HuH-7 (cell line): Measurements from ENCODE around the gene NXPE1.
"Not testable (repeated sequence)": the region's sequence is repeated elsewhere in the genome, so short reads cannot be mapped to it uniquely, and the experiment has no call there.

Source experiments
- DNase-seq: peaks from one replicate; pipeline ENCODE4 v3.0.0; 2011; ENCODE audit warnings: low spot score

The NXPE1 gene

DNA sequence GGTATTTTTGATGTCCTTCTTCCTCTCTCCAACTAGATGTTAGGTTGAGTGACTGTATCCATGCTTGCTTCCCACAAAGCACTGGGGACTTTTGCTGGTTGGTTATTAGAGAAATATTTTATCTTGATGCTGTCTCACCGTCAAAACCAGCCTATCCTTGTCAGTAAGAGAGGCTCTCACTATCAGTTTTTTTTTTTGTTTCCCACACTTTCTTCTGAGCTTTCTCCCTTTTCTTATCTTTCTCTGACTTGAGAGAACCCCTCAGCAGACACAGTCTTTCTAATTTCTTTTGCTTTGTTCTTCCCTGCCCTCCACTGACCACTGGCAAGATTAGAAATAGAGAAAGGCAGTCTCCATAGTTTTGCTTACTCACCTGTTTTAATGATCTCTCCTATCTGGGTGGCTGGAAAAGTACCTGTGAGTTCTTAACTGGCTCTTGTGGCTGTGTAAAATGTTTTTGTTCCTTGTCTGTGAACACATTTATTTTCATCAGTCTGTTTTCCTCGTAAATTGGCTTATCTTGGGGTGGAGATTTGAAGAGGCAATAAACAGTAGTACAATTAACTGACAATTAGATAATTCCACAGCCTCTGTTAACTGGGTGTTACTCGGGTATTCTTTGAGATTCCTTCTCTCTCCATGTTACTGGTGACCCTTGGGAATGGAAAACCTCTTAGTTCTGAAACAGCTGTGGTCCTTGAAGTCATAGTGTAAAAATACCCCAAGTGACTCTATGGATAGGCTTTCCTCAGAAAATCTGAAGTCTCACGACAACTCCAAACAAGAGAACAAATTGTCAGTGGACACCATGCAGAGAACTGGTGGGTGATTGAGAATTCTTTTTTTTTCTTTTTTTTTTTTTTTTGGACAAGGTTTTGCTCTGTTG is at the start of gene NXPE1:
Gene NXPE1, minus strand, starts transcription at position 457 of the 886 bp plus-strand sequence. CDS start 8,680 bp downstream, outside the sequence.
- no peak for DNase-seq

DNA sequence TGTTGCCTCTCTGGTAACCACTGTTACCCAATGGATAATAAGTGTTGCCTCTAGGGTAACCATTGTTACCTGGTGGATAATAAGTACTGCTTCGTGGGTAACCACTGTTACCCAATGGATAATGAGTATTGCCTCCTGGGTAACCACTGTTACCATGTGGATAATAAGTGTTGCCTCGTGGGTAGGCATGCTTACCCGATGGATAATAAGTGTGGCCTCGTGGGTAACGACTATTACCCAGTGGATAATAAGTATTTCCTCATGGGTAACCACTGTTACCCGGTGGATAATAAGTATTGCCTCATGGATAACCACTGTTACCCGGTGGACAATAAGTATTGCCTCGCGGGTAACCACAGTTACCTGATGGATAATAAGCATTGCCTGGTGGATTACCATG is 49.7 kb upstream of the NXPE1 start:
- DNase-seq = no peak

DNA sequence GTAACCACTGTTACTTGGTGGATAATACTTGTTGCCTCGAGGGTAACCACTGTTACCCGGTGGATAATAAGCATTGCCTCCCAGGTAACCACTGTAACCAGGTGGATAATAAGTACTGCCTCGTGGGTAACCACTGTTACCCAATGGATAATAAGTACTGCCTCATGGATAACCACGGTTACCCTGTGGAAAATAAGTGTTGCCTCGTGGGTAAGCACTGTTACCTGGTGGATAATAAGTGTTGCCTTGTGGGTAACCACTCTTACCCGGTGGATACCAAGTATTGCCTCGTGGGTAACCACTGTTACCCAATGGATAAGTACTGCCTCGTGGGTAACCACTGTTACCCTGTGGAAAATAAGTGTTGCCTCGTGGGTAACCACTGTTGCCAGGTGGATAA is 48.9 kb upstream of the NXPE1 start:
- DNase-seq = not testable (repeated sequence)

DNA sequence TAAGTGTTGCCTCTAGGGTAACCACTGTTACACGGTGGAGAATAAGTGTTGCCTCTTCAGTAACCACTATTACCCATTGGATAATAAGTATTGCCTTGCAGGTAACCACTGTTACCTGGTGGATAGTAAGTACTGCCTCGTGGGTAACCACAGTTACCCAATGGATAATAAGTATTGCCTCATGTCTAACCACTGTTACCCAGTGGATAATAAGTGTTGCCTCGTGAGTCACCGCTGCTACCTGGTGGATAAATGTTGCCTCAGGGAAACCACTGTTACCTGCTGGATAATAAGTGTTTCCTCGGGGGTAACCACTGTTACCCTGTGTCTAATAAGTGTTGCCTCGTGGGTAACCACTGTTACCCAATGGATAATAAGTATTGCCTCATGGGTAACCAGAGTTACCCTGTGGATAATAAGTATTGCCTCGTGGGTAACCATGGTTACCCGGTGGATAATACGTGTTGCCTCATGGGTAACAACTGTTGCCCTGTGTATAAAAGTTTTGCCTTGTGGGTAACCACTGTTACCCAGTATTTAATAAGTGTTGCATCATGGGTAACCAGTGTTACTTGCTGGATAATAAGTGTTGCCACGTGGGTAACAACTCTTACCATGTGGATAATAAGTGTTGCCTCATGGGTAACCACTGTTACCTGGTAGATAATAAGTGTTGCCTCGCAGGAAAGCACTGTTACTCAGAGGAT is 48.2 kb upstream of the NXPE1 start:
- no peak for DNase-seq

DNA sequence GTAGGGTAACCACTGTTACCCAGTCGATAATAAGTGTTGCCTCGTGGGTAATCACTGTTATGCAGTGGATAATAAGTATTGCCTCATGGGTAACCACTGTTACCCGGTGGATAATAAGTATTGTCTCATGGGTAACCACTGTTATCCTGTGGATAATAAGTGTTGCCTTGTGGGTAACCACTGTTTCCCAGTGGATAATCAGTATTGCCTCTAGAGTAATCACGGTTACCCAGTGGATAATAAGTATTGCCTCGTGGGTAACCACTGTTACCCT is 47.1 kb upstream of the NXPE1 start:
- not testable (repeated sequence) for DNase-seq

DNA sequence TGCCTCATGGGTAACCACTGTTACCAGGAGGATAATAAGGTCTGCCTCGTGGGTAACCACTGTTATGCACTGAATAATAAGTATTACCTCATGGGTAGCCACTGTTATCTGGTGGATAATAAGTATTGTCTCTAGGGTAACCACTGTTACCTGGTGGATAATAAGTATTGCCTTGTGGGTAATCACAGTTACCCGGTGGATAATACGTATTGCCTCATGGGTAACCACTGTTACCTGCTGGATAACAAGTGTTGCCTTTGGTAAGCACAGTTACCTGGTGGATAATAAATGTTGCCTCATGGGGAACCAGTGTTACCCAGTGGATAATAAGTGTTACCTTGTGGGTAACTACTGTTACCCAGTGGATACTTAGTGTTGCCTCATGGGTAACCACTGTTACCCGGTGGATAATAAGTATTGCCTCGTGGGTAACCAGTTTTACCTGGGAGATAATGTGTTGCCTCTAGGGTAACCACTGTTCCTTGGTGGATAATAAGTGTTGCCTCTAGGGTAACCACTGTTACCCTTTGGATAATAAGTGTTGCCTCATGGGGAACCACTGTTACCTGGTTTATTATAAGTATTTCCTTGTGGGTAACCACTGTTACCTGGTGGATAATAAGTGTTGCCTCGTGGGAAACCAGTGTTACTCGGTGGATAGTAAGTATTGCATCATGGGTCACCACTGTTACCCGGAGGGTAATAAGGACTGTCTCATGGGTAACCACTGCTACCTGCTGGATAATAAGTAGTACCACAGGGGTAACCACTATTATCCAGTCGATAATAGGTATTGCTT is 46.5 kb upstream of the NXPE1 start:
- DNase-seq = no peak

DNA sequence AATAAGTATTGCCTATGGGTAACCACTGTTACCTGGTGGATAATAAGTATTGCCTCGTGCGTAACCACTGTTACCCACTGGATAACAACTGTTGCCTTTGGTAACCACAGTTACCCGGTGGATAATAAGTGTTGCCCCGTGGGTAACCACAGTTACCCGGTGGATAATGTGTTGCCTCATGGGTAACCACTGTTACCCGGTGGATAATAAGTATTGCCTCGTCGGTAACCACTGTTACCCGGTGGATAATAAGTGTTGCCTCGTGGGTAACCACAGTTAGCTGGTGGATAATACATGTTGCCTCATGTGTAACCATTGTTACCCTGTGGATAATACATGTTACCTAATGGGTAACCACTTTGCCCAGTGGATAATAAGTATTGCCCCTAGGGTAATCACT is 45.7 kb upstream of the NXPE1 start:
- DNase-seq = no peak

DNA sequence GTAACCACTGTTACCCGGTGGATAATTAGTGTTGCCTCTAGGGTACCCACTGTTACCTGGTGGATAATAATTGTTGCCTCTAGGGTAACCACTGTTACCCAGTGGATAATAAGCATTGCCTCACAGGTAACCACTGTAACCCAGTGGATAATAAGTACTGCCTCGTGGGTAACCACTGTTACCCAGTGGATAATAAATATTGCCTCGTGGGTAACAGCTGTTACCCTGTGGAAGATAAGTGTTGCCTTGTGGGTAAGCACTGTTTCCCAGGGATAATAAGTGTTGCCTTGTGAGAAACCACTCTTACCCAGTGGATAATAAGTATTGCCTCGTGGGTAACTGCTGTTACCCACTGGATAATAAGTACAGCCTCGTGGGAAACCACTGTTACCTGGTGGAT is 45.2 kb upstream of the NXPE1 start:
- no peak for DNase-seq

DNA sequence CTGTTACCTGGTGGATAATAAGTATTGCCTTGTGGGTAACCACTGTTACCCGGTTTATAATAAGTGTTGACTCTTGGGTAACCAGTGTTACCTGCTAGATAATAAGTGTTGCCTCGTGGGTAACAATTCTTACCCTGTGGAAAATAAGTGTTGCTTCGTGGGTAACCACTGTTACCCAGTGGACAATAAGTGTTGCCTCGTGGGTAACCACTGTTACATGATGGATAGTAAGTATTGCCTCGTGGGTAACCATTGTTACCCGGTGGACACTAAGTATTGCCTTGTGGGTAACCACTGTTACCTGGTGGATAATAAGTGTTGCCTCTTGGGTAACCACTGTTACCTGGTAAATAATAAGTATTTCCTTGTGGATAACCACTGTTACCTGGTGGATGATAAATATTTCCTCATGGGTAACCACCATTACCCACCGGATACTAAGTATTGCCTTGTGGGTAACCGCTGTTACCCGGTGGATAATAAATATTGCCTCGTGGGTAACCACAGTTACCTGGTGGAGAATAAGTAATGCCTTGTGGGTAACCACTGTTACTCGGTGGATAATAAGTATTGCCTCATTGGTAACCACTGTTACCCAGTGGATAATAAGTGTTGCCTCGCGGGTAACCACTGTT is 44.6 kb upstream of the NXPE1 start:
- no peak for DNase-seq

DNA sequence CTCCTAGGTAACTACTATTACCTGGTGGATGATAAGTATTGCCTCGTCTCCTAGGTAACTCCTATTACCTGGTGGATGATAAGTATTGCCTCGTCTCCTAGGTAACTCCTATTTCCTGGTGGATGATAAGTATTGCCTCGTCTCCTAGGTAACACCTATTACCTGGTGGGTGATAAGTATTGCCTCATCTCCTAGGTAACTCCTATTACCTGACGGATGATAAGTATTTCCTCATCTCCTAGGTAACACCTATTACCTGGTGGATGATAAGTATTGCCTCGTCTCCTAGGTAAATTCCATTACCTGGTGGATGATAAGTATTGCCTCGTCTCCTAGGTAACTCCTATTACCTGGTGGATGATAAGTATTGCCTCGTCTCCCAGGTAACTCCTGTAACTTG is 43.5 kb upstream of the NXPE1 start:
- DNase-seq = not testable (repeated sequence)

DNA sequence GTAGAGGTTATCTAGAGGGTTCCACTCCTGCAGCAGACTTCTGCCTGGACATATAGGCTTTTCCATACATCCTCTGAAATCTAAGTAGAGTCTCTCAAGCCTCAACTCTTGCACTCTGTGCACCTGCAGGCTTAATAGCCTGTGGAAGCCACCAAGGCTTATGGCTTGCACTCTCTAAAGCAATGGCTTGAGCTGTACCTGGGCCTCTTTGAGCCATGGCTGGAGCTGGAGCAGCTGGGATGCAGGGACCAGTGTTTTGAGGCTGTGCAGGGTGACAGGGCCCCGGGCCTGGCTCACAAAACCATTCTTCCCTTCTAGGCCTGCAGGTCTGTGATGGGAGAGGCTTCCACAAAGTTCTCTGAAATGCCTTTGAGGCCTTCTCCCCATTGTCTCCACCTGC is 38.8 kb upstream of the NXPE1 start:
- DNase-seq = no peak

DNA sequence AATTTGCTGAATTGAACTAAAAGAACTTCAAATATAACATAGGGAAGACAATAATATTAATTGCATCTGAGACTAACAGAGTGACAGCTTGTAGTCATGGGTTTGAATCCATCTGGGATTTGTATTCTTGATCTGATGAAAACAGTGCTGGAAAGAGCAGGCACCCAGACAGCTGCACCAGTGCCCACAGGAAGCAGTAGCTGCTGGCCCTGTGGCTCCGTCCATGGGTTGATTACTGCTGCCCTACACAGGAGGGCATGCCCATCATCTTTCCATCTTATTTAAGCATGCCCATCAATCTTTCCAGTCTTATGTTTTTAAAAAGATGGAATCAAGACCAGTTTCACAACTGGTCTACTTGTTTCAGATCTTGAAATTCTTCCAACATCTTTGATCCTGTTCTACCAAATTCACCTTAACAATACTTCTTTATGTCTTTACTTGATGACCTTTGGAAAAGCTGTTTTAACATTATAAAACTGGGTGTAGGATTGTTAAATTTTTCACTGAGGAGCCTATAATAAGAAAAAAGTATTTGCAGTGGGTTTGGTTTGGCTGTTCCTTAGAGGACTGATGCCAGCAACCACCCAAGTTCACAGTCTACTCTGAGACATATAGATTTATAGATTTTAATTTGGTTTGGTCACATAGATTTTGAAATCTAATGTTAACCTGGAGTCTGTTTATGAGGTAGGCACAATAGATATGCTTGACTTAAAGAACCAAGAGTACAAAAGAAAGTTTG is 36.7 kb upstream of the NXPE1 start:
- DNase-seq = no peak

DNA sequence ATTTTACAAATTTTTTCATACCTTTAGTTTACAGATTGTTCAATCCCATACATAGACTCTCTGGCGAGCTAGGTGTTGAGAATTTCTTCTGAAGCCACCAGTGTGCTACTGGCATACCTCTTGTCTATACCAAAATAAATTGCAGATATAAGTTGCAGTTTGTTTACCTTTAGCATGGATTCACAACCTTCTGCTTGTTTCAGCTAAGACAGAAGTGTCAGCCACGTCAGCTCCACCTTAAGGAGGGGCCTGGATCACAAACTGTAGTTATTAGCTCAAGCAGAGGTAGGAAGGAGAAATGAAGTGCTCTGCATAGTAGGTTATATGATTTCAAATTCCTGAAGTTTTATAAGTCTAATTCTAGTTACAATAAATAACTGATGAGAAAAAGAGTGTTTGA is 35.9 kb upstream of the NXPE1 start, which contains the start of gene NXPE4:
Gene NXPE4, minus strand, starts transcription at position 216 of the 400 bp plus-strand sequence. CDS start 1,027 bp downstream, outside the sequence.
- no peak for DNase-seq

DNA sequence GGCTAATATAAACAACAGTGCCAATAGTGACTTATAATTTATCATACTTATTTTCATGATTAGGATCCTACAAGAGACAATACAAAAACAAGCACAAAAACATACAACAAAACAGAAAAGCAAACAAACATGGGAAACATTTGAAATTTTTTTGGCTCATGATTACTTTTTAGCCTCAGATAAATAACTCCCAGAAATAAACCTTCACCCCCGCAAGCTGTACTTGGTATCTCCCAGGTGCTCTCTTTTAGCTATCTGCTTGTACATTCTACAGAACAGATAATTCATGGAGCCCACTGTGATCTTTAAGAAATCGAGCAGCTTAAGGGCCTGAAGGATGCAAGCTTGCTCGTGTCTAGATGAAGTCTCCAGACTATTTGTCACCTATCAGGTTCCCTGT is 35.0 kb upstream of the NXPE1 start:
- no peak for DNase-seq

DNA sequence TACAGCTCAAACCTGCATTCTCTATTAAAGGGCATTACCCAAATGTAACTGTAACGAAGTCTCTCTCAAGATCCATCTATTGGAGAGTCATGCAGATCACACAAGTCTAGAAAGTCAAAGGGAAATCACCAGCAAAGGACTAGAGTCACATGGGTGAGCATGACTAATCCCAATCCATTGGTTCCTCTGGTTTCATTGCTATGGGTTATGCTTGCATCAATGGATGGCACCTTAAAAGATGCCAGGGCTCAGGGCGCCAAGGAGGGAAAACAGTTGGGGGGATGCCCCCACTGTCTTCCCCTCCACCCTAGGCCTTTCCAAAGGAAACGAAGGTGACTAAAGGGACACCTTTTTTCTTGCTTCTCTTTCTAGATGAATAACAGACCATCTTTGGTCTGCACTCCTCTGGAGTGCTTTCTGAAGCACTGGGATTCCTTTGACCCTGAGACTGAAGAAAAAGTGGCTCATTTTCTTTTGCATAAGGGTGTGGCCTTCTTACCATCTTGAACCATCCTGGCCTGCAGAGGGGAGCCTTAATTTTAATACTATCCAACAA is 27.8 kb upstream of the NXPE1 start:
- DNase-seq = no peak

DNA sequence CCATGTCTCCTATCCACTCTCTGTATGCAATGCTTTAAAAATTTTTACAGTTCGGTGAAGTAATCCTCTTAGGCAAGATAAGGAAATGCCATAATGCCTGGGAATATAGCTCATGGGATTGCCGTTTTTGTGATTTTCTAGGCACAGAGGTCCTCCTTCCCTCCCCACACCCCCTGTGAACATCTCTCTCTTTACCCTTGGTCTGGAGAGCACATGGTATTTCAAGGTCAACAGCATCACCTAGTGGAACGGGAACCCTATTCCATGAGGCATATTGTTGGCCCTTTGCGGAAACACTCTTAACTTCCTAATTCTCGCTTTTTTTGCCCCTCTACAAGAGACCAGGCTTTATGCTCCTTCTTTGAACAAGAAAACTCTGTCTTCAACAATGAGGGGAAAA is 27.1 kb upstream of the NXPE1 start:
- DNase-seq = peak; percentile 2

DNA sequence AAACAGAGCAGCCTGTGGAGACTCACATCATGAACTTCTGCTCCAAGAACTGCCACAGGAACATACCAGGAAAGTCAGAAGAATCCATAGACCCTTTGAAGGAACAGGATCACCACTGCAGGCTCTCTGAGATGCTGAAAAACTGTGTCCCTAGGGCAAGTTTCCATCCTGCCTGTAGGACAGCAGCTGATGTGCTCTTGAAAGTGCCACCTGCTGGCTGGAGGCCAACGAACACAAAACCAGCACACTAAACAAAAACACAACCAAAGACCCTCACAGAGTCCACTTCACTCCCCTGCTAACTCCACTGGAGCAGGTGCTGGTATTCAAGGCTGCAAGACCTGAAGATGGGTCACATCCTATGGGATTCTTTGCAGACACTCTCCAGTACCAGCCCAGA is 12.0 kb upstream of the NXPE1 start:
- DNase-seq = no peak

DNA sequence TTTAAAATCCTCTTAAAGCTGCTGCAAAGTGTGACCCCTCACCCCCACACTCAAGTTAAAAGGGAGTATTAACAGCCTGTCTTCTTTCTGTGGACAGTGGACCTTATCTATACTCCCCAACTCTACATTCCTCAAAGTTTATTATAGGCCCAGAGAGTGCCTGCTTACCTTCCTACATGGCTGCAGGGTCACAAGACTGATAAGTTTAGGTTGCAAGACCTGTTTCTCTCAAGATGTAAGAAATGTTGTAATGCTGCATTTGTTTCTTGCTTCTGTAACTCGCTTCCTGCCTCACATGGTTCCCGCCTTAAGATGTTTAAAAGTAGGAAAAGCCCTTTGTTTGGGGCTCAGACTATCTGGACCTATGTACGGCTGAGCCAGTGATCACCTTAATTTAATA is 10.1 kb upstream of the NXPE1 start:
- no peak for DNase-seq

DNA sequence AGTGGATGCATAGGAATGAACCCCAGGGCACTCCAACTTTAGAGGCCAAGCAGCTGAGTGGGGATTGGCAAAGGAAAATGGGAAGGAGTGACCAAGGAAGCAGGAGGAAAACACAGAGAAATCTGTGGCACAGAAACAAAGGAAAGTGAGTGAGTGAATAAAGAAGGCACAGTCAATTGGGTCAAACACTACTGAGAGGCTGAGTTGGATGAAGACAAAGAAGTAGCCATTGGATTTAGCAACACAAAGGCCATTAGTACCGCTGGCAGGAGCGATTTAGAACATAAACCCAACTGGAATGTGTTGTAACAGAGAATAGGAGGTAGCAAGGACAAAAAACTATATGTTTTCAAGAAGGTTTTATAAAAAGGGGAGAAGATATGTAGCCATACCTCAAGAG is 6.6 kb upstream of the NXPE1 start:
- DNase-seq = no peak

DNA sequence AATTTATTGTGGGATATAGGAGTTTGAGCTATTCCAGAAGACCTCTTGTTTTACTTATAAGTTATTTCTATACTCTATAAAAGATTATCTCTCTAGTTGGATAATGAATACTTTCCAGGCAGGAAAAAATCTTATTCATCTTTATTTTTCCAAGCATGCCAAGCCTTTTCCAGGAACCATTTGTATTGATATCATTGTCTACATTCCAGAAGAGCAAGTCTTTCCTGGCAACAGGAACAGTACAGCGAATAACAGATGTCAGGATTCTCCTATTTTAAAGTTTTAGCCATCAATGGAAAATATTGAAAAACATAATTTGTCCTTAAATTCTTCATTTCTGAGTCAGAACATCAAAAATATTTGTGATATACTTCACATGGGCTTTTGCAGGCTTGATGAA is 5.2 kb upstream of the NXPE1 start:
- DNase-seq = no peak

DNA sequence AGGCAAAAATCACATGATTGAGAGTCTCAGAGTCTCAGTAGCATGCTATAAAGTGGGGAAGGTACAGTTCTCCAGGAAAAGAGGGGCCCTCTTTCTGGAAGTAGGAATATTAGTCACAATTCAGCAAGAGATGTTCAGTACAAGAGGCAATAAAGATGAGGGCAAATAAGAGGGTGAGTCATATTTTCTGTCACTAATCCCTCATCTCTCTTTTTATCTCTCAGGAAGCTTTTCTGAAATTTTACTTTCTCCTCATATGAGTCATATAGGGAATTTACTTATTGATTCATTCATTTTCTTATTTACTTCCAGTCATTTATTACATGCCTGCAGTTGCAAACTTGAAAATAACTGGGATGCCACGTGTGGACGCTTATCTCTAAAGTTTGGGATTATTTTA is 3.4 kb upstream of the NXPE1 start:
- no peak for DNase-seq
